Common myeloid progenitor, CD34-positive (primary cell): ENCODE results near the gene ARHGAP25.
A peak's percentile ranks its signal among the peaks of the same experiment; 100 is the strongest.

Experiments used
- CTCF ChIA-PET: fragments of 350-600 bp; sonication (Branson Sonifier 250); formaldehyde crosslinking; loops from one replicate; lab custom pipeline; 2021; ENCODE audit warnings: antibody characterized with exemption; lab: Charles Lee
- POLR2A ChIA-PET: fragments of 350-600 bp; sonication (Branson Sonifier 250); formaldehyde crosslinking; loops from one replicate; lab custom pipeline; 2021; ENCODE audit warnings: antibody characterized with exemption; lab: Charles Lee
- DNase-seq, 3 donors: peaks; one replicate each; pipeline versions ENCODE4 v3.0.0 to v3.0.0-alpha.2; 2013
- H3K27ac ChIP-seq, 2 experiments: 1 replicate in 1 of 2; 2 replicates in 1 of 2; pipeline ENCODE4 v1.7.0; 2013; ENCODE audit warnings: inconsistent platforms in 2 of 2, low read length in 2 of 2, mild to moderate bottlenecking in 2 of 2, low read depth in 1 of 2, moderate library complexity in 1 of 2; ENCODE audit not compliant: severe bottlenecking in 2 of 2, insufficient read depth in 1 of 2, poor library complexity in 1 of 2
- H3K27me3 ChIP-seq, 5 experiments: replicated peaks in 2 of 5; 1 replicate in 3 of 5; 2 replicates in 2 of 5; pipeline versions ENCODE4 v1.6.1 to v1.7.0; 2013; ENCODE audit warnings: low read length in 4 of 5, mild to moderate bottlenecking in 2 of 5, moderate library complexity in 2 of 5, inconsistent platforms in 1 of 5; ENCODE audit not compliant: insufficient read depth in 5 of 5, control insufficient read depth in 4 of 5
- H3K36me3 ChIP-seq, 4 experiments: 1 replicate in 2 of 4; 2 replicates in 2 of 4; pipeline versions ENCODE4 v1.6.1 to v1.7.0; 2013; ENCODE audit warnings: low read length in 3 of 4, control low read depth in 1 of 4, mild to moderate bottlenecking in 1 of 4; ENCODE audit not compliant: control insufficient read depth in 4 of 4, insufficient read depth in 4 of 4
- H3K4me1 ChIP-seq, 4 experiments: 1 replicate in 3 of 4; 2 replicates in 1 of 4; pipeline versions ENCODE4 v1.6.1 to v1.7.1; 2013; ENCODE audit warnings: low read length in 3 of 4, mild to moderate bottlenecking in 3 of 4, control low read depth in 1 of 4, inconsistent platforms in 1 of 4, moderate library complexity in 1 of 4; ENCODE audit not compliant: control insufficient read depth in 4 of 4, insufficient read depth in 4 of 4; ENCODE audit errors: control extremely low read depth in 1 of 4
- H3K4me3 ChIP-seq, 7 experiments: 1 replicate in 4 of 7; 2 replicates in 3 of 7; pipeline versions ENCODE4 v1.5.1 to v1.7.0; 2013; ENCODE audit warnings: mild to moderate bottlenecking in 7 of 7, low read length in 6 of 7, moderate library complexity in 6 of 7, inconsistent platforms in 2 of 7, low read depth in 2 of 7, control low read depth in 1 of 7; ENCODE audit not compliant: insufficient read depth in 4 of 7, control insufficient read depth in 1 of 7; ENCODE audit errors: extremely low read depth in 1 of 7
- H3K9me3 ChIP-seq, 5 experiments: 1 replicate in 4 of 5; 2 replicates in 1 of 5; pipeline versions ENCODE4 v1.6.1 to v1.7.1; 2013; ENCODE audit warnings: low read length in 4 of 5, mild to moderate bottlenecking in 2 of 5, inconsistent platforms in 1 of 5, low read depth in 1 of 5, moderate library complexity in 1 of 5; ENCODE audit not compliant: control insufficient read depth in 4 of 5, insufficient read depth in 2 of 5; ENCODE audit errors: control extremely low read depth in 1 of 5
- WGBS: methylation state at CpG from one replicate; pipeline ENCODE4 v1.1.5; 2013; ENCODE audit not compliant: insufficient coverage; 5-methylcytosine and 5-hydroxymethylcytosine counted together

Gene ARHGAP25

DNA sequence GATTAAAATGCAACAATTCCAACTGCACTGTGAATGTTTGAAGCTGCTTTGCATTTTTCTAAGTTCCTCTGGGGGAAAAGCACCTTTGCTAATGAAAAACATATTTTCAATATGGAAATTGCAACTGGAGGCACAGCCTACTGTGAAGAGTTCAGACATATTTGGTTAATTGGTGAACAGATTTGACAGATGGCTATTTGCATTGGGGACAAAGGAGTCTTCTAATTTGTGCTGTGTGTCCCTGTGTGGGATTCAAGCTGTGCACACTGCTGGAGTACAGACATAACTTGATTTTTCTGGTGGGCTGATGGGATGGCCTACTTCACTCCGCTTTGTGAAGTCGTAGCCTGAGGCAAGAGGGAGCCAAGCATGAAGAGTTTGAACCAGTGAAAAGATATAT, 40.7 kb upstream of the ARHGAP25 start:
- Histone ChIP-seq H3K9me3 (peaks cover 0 to 7% (median 3%) of the 10 kb centered on the region in 5 experiments), H3K27ac (no peak overlapping the region), H3K4me3 (no peak overlapping the region), H3K36me3 (no peaks in the 10 kb centered on the region), H3K4me1 (peaks cover 17 to 37% (median 21%) of the 10 kb centered on the region in 4 experiments), H3K27me3 (no peaks in the 10 kb centered on the region)
- ChIA-PET POLR2A (no interaction called here), CTCF (interaction anchor here (1.1 to 2.4 kb wide), 2 partner anchors 15 to 230 kb away, joined by 3 to 10 read pairs; no protein-coding TSS in a partner anchor)
- DNase-seq: no peak
- WGBS: no CpG with 5 or more reads among the region's 2 CpGs

DNA sequence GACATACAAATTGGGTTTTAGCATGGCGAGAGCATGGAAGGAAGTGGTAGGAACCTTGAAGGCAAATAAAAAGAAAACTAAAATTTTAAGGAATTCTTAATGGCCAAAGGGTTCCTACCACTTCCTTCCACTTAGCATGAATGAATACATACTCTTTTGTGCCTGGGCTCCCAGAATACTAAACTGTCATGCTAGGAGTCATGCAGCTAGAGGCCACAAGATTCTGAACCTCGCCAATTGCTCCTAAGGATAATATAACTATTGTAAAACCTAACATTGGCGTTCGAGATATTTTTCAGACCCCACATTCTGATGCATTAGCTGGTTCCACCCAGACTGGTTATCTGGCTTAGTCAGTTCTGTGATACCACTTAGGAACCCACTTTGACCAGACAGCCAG, 38.6 kb upstream of the ARHGAP25 start:
- ChIA-PET POLR2A (no interaction called here), CTCF (interaction anchor here (1.0 to 1.2 kb wide), 2 partner anchors 13 to 27 kb away, joined by 3 to 4 read pairs; no protein-coding TSS in a partner anchor)
- 85% methylated on average over 4 of the region's 4 CpGs for WGBS
- no peaks in the 10 kb centered on the region for H3K36me3 ChIP-seq
- H3K9me3 ChIP-seq: peaks cover 0 to 19% (median 3%) of the 10 kb centered on the region in 5 experiments
- H3K4me3 ChIP-seq: no peak overlapping the region
- no peak for DNase-seq
- H3K27me3 ChIP-seq: no peaks in the 10 kb centered on the region
- peaks cover 0 to 17% (median 5%) of the 10 kb centered on the region in 4 experiments for H3K4me1 ChIP-seq
- no peak overlapping the region for H3K27ac ChIP-seq

DNA sequence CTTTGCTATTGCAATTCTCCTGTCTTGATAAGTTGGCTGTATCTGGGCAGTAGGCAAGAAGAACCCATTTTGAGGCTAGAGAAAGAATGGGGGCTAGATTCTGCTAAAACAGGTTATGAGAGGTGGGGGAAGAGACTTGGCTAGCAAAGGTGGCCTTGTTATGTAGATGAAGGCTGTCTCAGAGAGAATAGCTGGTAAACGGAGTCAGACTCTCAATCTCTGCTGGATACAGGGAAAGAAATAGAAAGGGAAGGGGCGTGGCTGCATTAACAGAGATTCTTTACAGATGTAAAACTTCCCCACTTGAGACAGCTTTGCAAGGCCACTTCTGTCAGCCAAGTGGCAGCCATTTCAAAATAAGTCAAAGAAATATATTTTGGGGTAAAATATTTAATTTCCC, 38.1 kb upstream of the ARHGAP25 start:
- Histone ChIP-seq H3K4me1 (peaks cover 0 to 14% (median 4%) of the 10 kb centered on the region in 4 experiments), H3K27me3 (no peaks in the 10 kb centered on the region), H3K27ac (no peak overlapping the region), H3K36me3 (no peaks in the 10 kb centered on the region), H3K9me3 (peaks cover 0 to 19% (median 3%) of the 10 kb centered on the region in 5 experiments), H3K4me3 (no peak overlapping the region)
- ChIA-PET CTCF (interaction anchor here (1.0 to 1.6 kb wide), 3 partner anchors 13 to 159 kb away, joined by 3 to 6 read pairs (median 3); no protein-coding TSS in a partner anchor), POLR2A (no interaction called here)
- no peak for DNase-seq
- WGBS: 86% methylated on average over 1 of the region's 2 CpGs

DNA sequence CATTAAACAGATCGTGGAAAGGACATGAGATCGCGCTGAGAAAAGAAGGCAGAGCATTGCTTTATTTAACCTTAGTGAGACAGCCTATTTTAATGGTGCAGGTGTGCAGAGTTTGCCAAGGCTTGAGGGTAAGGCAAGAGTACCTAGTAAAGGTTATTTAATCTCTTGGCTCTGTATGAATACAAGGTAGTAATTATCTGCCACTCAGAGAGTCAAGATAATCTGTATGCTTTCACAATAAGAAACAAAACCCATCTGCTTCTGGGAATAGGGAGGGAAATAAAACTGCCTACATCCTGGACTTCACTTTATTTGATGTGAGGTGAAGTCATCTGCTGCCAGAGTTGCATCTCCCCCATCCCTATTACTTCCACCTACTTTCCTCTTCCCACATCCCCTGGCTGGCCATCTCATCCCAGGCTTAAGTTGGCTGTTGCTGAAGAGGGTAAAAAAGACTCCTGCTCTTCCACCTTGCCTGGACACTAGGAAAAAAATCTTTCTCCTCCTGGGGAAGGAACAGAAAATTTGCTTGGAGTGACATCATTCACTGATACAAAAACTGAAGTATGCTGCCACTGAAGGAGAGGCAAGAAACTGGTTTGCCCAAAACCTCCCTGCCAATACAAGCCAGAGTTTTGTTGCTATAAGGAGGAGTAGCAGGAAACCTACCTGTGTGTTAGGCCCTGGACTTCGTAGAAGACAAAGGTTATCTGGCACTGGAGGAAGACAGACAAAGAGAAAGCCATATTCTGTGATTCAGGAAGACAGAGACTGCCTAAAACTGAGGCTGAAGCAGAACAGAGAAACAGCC, 35.8 kb upstream of the ARHGAP25 start:
- 100% methylated on average over 1 of the region's 4 CpGs for WGBS
- DNase-seq: no peak
- CTCF ChIA-PET: interaction anchor here (1.6 kb wide), 1 partner anchor 10 kb away, joined by 6 read pairs; no protein-coding TSS in a partner anchor

DNA sequence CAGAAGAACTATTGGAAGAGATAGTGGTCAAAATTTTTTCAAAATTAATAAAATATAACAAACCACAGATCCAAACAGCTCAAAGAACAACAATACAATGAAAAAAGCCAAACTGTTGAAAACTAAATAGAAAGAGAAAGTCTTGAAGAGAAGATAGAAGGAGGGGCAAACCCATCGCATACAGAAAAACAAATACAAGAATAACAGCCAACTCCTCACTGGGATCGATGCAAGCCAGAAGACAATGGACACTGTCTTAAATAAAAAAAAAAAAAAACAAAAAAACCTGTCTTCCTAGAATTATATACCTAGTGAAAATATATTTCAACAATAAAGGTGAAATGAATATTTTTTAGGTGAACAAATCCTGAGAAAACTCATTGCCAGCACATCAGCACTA, 34.1 kb upstream of the ARHGAP25 start:
- ChIA-PET CTCF (interaction anchor here (0.6 to 1.6 kb wide), 3 partner anchors 9 to 196 kb away, joined by 3 to 6 read pairs (median 4); no protein-coding TSS in a partner anchor), POLR2A (interaction anchor here (0.5 kb wide), 1 partner anchor 239 kb away, joined by 3 read pairs; no protein-coding TSS in a partner anchor)
- no CpG with 5 or more reads among the region's 2 CpGs for WGBS
- Histone ChIP-seq H3K4me1 (no peaks in the 10 kb centered on the region), H3K36me3 (no peaks in the 10 kb centered on the region), H3K27ac (no peak overlapping the region), H3K4me3 (no peak overlapping the region), H3K27me3 (no peaks in the 10 kb centered on the region), H3K9me3 (peaks cover 0 to 19% (median 3%) of the 10 kb centered on the region in 5 experiments)
- DNase-seq: peak in 2 of 3 donors; percentile 31 to 46

More for the DNA sequence above, 35.8 kb upstream of the ARHGAP25 start:
- POLR2A ChIA-PET: no interaction called here
- no peak overlapping the region for H3K27ac ChIP-seq
- peaks cover 0 to 19% (median 3%) of the 10 kb centered on the region in 5 experiments for H3K9me3 ChIP-seq
- no peaks in the 10 kb centered on the region for H3K27me3 ChIP-seq
- no peaks in the 10 kb centered on the region for H3K36me3 ChIP-seq
- peaks cover 0 to 4% (median 0%) of the 10 kb centered on the region in 4 experiments for H3K4me1 ChIP-seq
- H3K4me3 ChIP-seq: no peak overlapping the region

DNA sequence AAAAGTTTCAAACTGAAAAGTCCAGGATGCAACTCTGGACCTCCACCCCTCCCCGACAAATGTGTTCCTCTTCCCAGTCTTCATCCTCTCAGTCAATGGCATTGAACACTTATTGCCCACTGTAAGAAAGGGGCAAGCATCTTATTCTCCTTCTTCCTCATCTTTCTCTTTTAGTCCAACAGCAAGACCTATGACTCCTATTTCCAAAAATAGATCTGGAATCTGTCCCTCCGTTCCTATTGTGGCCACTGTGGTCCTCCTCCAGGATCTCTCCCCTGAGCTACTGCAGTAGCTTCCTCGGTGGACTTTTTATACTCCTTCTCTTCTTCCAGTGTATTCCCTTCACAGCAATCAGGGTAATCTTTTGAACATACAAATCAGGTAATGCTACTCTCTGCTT, 28.0 kb upstream of the ARHGAP25 start:
- no peak overlapping the region for H3K4me3 ChIP-seq
- POLR2A ChIA-PET: no interaction called here
- no peaks in the 10 kb centered on the region for H3K36me3 ChIP-seq
- peaks cover 2 to 19% (median 14%) of the 10 kb centered on the region in 4 experiments for H3K4me1 ChIP-seq
- no peak for DNase-seq
- no peak overlapping the region for H3K27ac ChIP-seq
- CTCF ChIA-PET: interaction anchor here (5.7 to 7.9 kb wide), 2 partner anchors 45 to 219 kb away, joined by 48 to 86 read pairs; no protein-coding TSS in a partner anchor
- no peaks in the 10 kb centered on the region for H3K27me3 ChIP-seq
- H3K9me3 ChIP-seq: no peaks in the 10 kb centered on the region
- WGBS: 100% methylated on average over 3 of the region's 3 CpGs
